IMR-90 (cell line): ENCODE measurements around the gene CPA5.

Experiments used
- CEBPB ChIP-seq: IDR thresholded peaks from 2 replicates; pipeline ENCODE4 v1.6.1; 2012; ENCODE audit warnings: low read depth, low read length, improper control_type of control experiment
- MAFK ChIP-seq: IDR thresholded peaks from 2 replicates; pipeline ENCODE4 v1.6.1; 2012; ENCODE audit warnings: low read depth, low read length, improper control_type of control experiment
- NFE2L2 ChIP-seq: fragments of 150-350 bp; IDR thresholded peaks from 2 replicates; pipeline ENCODE4 v1.6.1; 2016; ENCODE audit warnings: low read depth, mild to moderate bottlenecking, low read length
- POLR2A ChIP-seq: IDR thresholded peaks from 2 replicates; pipeline ENCODE4 v1.6.1; 2012; ENCODE audit warnings: mild to moderate bottlenecking, low read depth, low read length
- RAD21 ChIP-seq: IDR thresholded peaks from 2 replicates; pipeline ENCODE4 v1.6.1; 2012; ENCODE audit warnings: low read length, improper control_type of control experiment
- RCOR1 ChIP-seq: IDR thresholded peaks from 2 replicates; pipeline ENCODE4 v1.6.1; 2012; ENCODE audit warnings: mild to moderate bottlenecking, low read length, improper control_type of control experiment; ENCODE audit not compliant: insufficient replicate concordance
- RFX5 ChIP-seq: IDR thresholded peaks from 2 replicates; pipeline ENCODE4 v1.8.0; 2012; ENCODE audit warnings: low read depth, mild to moderate bottlenecking, low read length, moderate library complexity
- TF ChIP-seq, protein P1 (sequence below): conservative IDR thresholded peaks from 2 replicates; pipeline ENCODE4 v1.5.1; 2012; ENCODE audit warnings: mild to moderate bottlenecking, low read depth, low read length, improper control_type of control experiment
- TF ChIP-seq, protein P2 (sequence below): fragments of 150-350 bp; IDR thresholded peaks from 2 replicates; pipeline ENCODE4 v1.6.1; 2016; ENCODE audit warnings: low read depth, mild to moderate bottlenecking, low read length, moderate library complexity, borderline replicate concordance
- TF ChIP-seq, protein P3 (sequence below): fragments of 150-350 bp; IDR thresholded peaks from 2 replicates; pipeline ENCODE4 v1.6.1; 2017; ENCODE audit warnings: mild to moderate bottlenecking, antibody characterized with exemption, low read length, low read depth

- TF ChIP-seq, protein P1, sequence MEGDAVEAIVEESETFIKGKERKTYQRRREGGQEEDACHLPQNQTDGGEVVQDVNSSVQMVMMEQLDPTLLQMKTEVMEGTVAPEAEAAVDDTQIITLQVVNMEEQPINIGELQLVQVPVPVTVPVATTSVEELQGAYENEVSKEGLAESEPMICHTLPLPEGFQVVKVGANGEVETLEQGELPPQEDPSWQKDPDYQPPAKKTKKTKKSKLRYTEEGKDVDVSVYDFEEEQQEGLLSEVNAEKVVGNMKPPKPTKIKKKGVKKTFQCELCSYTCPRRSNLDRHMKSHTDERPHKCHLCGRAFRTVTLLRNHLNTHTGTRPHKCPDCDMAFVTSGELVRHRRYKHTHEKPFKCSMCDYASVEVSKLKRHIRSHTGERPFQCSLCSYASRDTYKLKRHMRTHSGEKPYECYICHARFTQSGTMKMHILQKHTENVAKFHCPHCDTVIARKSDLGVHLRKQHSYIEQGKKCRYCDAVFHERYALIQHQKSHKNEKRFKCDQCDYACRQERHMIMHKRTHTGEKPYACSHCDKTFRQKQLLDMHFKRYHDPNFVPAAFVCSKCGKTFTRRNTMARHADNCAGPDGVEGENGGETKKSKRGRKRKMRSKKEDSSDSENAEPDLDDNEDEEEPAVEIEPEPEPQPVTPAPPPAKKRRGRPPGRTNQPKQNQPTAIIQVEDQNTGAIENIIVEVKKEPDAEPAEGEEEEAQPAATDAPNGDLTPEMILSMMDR, result no peak
- TF ChIP-seq RFX5 (no peak), NFE2L2 (no peak), POLR2A (no peak), RAD21 (no peak), MAFK (no peak), CEBPB (no peak), RCOR1 (no peak)
- TF ChIP-seq, protein P2, sequence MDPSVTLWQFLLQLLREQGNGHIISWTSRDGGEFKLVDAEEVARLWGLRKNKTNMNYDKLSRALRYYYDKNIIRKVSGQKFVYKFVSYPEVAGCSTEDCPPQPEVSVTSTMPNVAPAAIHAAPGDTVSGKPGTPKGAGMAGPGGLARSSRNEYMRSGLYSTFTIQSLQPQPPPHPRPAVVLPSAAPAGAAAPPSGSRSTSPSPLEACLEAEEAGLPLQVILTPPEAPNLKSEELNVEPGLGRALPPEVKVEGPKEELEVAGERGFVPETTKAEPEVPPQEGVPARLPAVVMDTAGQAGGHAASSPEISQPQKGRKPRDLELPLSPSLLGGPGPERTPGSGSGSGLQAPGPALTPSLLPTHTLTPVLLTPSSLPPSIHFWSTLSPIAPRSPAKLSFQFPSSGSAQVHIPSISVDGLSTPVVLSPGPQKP, result no peak
- TF ChIP-seq, protein P3, sequence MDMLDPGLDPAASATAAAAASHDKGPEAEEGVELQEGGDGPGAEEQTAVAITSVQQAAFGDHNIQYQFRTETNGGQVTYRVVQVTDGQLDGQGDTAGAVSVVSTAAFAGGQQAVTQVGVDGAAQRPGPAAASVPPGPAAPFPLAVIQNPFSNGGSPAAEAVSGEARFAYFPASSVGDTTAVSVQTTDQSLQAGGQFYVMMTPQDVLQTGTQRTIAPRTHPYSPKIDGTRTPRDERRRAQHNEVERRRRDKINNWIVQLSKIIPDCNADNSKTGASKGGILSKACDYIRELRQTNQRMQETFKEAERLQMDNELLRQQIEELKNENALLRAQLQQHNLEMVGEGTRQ, result no peak
Observed at GRCh38 chr7:130386876-130387275, 42.3 kb downstream of the CPA5 start.
